NCI-H1694 treated with DMSO at 0.1 percent for 48 hours (cell line): Measurements from ENCODE around the gene POU6F1.

Experiments used
- DNase-seq: peaks from one replicate; lab custom pipeline; 2025; lab: John Stamatoyannopoulos, UW

The POU6F1 gene

DNA sequence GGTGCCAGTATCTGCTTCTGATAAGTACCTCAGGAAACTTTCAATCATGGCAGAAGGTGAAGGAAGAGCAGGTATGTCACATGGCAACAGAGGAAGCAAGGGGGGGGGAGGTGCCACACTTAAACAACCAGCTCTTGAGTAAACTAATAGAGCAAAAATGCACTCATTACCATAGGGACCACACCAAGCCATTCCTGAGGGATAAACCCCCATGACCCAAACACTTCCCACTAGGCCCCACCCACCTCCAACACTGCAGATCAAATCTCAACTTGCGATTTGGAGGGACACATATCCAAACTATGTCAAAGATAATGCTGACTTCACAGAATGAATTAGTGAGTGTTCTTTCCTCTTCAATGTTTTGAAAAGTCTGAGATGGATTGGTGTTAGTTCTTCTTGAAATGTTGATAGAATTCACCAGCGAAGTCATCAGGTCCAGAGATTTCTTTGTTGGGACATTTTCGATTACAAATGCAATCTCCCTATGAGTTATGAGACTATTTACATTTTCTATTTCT lies 61.6 kb downstream of the POU6F1 start:
- no peak for DNase-seq

DNA sequence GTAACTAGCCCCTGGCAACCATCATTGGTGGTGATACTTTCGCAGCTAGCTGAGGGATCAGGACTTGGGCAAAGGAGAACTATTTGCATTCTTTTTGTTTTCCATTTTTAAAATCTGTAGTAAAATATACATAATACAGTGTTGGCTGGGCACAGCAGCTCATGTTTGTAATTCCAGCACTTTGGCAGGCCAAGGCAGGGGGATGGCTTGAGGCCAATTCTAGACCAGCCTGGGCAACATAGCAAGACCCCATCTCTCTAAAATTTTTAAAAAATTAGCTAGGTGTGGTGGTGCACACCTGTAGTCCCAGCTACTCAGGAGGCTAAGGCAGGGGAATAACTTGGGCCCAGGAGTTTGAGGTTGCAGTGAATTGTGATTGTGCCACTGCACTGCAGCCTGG lies 64.9 kb downstream of the POU6F1 start:
- no peak for DNase-seq

DNA sequence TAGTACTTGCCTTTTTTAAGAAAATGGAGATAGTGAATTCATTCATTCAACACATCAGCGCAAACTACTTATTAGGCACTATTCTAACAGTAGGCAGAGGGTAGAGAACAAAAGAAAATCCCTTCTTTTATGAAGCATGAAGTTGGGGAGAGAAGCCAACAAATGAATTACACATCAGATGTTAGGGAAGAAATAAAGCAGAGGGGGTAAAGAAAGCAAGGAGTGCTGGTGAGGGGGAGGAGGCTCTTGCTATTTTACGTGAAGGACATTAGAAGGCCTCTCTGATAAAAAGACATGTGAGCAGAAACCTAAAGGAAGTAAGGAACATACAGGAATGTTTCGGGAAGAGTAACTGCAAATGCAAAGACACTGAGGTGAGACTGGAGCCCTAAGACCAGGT lies 67.1 kb downstream of the POU6F1 start:
- no peak for DNase-seq

DNA sequence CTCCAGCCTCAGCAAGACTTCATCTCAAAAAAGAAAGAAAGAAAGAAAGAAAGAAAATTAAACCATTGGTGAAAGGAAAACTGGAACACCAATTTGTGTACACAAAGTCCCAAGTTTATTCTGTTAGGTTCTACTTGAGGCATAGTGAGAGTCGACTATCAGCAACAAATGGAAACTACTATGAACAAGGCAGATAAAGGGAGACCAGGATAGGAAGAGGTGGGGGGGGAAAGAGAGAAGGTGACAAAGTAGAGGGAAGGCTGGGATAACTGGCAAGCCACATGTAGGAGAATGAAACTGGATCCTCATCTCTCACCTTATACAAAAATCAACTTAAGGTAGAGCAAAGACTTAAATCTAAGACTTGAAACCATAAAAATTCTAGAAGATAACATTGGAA lies 70.6 kb downstream of the POU6F1 start:
- no peak for DNase-seq

DNA sequence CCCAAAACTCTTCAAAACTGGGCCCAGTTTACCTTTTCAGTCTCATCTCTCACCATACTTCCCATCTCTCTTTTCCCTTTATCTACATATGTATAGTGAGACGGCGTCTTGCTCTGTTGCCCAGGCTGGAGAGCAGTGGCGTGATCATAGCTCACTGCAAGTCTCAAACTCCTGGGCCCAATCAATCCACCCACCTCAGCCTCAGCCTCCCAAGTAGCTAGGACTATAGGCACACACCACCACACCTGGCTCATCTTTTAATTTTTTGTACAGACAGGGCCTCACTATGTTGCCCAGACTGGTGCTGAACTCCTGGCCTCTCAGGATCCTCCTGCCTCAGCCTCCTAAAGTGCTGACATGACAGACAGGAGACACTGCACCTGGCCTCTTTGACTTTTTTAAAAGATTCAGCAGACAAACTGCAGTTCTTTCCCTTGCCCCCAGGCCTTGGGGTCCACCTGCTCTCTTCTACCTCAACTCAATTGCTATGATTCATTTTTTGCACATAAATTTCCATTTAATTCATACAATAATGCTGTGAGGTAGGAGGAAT lies 78.5 kb downstream of the POU6F1 start:
- no peak for DNase-seq
